HEK293T (cell line): ENCODE results near the gene HPSE2.

Experiments
- CTBP1 ChIP-seq: fragments of 450-650 bp; IDR thresholded peaks from 2 replicates; pipeline ENCODE4 v1.6.1; 2016; ENCODE audit warnings: borderline replicate concordance
- ELF4 ChIP-seq: fragments of 450-650 bp; IDR thresholded peaks from 2 replicates; pipeline ENCODE4 v1.6.1; 2017; ENCODE audit warnings: antibody characterized with exemption
- FOXA1 ChIP-seq: fragments of 450-650 bp; IDR thresholded peaks from 2 replicates; pipeline ENCODE4 v1.6.1; 2016; ENCODE audit warnings: mild to moderate bottlenecking
- FOXK2 ChIP-seq: fragments of 450-650 bp; IDR thresholded peaks from 2 replicates; pipeline ENCODE4 v1.6.1; 2016; ENCODE audit warnings: mild to moderate bottlenecking
- HDGF ChIP-seq: fragments of 450-650 bp; IDR thresholded peaks from 2 replicates; pipeline ENCODE4 v1.6.1; 2017; ENCODE audit warnings: antibody characterized with exemption, borderline replicate concordance
- L3MBTL2 ChIP-seq: fragments of 450-650 bp; conservative IDR thresholded peaks from 2 replicates; pipeline ENCODE4 v1.6.1; 2016; ENCODE audit warnings: mild to moderate bottlenecking
- LEF1 ChIP-seq: fragments of 450-650 bp; IDR thresholded peaks from 2 replicates; pipeline ENCODE4 v1.6.1; 2017; ENCODE audit warnings: mild to moderate bottlenecking, borderline replicate concordance
- NFRKB ChIP-seq: fragments of 450-650 bp; IDR thresholded peaks from 2 replicates; pipeline ENCODE4 v1.6.1; 2016; ENCODE audit warnings: mild to moderate bottlenecking, moderate library complexity
- SP1 ChIP-seq: fragments of 450-650 bp; IDR thresholded peaks from 2 replicates; pipeline ENCODE4 v1.6.1; 2017
- SUZ12 ChIP-seq: fragments of 450-650 bp; IDR thresholded peaks from 2 replicates; pipeline ENCODE4 v1.6.1; 2016; ENCODE audit warnings: mild to moderate bottlenecking
- TARDBP ChIP-seq: fragments of 450-650 bp; IDR thresholded peaks from 2 replicates; pipeline ENCODE4 v1.6.1; 2016
- ZNF384 ChIP-seq: fragments of 450-650 bp; IDR thresholded peaks from 2 replicates; pipeline ENCODE4 v1.6.1; 2016
- TF ChIP-seq, protein P1 (sequence below): fragments of 450-650 bp; IDR thresholded peaks from 2 replicates; pipeline ENCODE4 v1.6.1; 2016

DNA sequence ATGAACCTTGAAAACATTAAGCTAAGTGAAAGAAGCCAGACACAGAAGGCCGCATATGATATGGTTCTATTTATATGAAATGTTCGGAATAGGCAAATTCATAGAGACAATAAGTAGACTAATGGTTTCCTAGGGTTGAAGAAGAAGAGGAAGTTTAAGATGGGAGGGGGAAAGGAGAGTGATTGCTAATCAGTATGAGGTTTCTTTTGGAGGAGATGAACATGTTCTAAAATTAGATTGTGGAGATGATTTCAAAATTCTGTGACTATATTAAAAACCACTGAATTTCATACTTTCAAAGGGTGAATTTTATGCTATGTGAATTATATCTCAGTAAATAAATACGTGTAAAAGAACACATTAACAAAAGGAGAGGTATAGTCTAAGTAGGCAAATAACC lies 612.5 kb downstream of the HPSE2 start:
- TF ChIP-seq SP1 (no peak), ELF4 (no peak), FOXK2 (no peak), LEF1 (no peak), NFRKB (no peak), FOXA1 (no peak), CTBP1 (no peak), TARDBP (no peak), ZNF384 (no peak), HDGF (no peak), L3MBTL2 (no peak), SUZ12 (no peak)
- TF ChIP-seq, protein P1, sequence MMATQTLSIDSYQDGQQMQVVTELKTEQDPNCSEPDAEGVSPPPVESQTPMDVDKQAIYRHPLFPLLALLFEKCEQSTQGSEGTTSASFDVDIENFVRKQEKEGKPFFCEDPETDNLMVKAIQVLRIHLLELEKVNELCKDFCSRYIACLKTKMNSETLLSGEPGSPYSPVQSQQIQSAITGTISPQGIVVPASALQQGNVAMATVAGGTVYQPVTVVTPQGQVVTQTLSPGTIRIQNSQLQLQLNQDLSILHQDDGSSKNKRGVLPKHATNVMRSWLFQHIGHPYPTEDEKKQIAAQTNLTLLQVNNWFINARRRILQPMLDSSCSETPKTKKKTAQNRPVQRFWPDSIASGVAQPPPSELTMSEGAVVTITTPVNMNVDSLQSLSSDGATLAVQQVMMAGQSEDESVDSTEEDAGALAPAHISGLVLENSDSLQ = no peak
